Ascending aorta (tissue), 2 donors: Measurements from ENCODE around the gene UBXN4. TPM values are rescaled to one million over a fixed set of nuclear protein-coding genes. Genes with fewer than 3 reads are reported as not detected.

Experiments
- DNase-seq, 2 donors: peaks; one replicate each; pipeline ENCODE4 v3.0.0-alpha.2; 2019; ENCODE audit warnings: low spot score in 2 of 2
- H3K27ac ChIP-seq, 2 donors: fragments of 200-600 bp; sonication (generic); one replicate each; pipeline ENCODE4 v1.5.1; 2016 to 2017; ENCODE audit warnings: mild to moderate bottlenecking in 1 of 2
- H3K27me3 ChIP-seq: fragments of 200-600 bp; sonication (generic); one replicate; pipeline ENCODE4 v1.5.1; 2017
- H3K36me3 ChIP-seq, 2 donors: fragments of 200-600 bp; sonication (generic); one replicate each; pipeline ENCODE4 v1.5.1; 2016
- H3K4me1 ChIP-seq, 2 donors: fragments of 200-600 bp; sonication (generic); one replicate each; pipeline ENCODE4 v1.5.1; 2016 to 2017; ENCODE audit warnings: mild to moderate bottlenecking in 1 of 2
- H3K4me3 ChIP-seq, 2 donors: fragments of 200-600 bp; sonication (generic); one replicate each; pipeline ENCODE4 v1.5.1; 2016 to 2017; ENCODE audit warnings: mild to moderate bottlenecking in 1 of 2
- H3K9me3 ChIP-seq, 2 donors: fragments of 200-600 bp; sonication (generic); one replicate each; pipeline ENCODE4 v1.5.1; 2016
- CTCF ChIP-seq, 3 experiments: fragments of 200-600 bp in 2 of 3; fragments of 450-650 bp in 1 of 3; sonication (generic) in 2 of 3; IDR thresholded peaks; one replicate each; pipeline ENCODE4 v1.5.1; 2016 to 2019; ENCODE audit warnings: antibody characterized with exemption in 3 of 3, mild to moderate bottlenecking in 1 of 3, moderate library complexity in 1 of 3
- intact Hi-C: fragments of 100-400 bp; cut with DNase I; formaldehyde crosslinking; loops from one replicate; pipeline ENCODE4 v1.15.1; 2023
- total RNA-seq: library from RNA; depleted of rRNA; stranded (reverse); fragments of >200 nt; gene quantifications from one replicate; pipeline ENCODE4 v1.1.0, GENCODE V29; 2016

UBXN4 gene
- total RNA-seq, 1 donor from 2014 or later = 14.8 TPM

GRCh38 chr2:135744760-135745314 lies 3.2 kb downstream of the UBXN4 start:
- no peak for TF ChIP-seq CTCF (IDR thresholded peaks at IDR 0.05)
- Histone ChIP-seq H3K27ac (no peak overlapping the region), H3K4me1 (peaks cover 0 to 17% of the 10 kb centered on the region in 2 donors), H3K9me3 (no peaks in the 10 kb centered on the region), H3K27me3 (no peaks in the 10 kb centered on the region), H3K36me3 (peaks cover 15 to 21% of the 10 kb centered on the region in 2 donors), H3K4me3 (no peak overlapping the region)
- intact Hi-C loops = no loop called here
- no peak for DNase-seq

DNA sequence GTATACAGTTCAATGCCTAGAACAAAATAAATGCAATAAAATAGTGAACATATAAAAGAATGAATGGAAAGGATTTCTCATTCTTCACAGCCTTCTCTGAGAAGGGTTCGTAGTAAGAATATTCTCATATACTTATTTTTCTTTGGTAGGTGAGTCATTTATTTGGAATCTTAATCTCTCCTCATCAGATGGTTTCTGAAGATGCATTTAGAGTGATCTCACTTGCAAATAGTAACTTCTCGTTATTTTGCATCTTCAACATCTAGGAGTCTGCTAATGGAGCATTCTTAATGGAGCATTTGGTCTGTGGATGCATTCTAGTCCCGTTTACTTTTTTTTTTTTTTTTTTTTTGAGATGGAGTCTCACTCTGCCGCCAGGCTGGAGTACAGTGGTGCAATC lies 3.9 kb downstream of the UBXN4 start:
- H3K4me1 ChIP-seq = peaks cover 0 to 17% of the 10 kb centered on the region in 2 donors
- intact Hi-C loops = no loop called here
- H3K27me3 ChIP-seq = no peaks in the 10 kb centered on the region
- H3K36me3 ChIP-seq = peaks cover 18 to 28% of the 10 kb centered on the region in 2 donors
- no peak for TF ChIP-seq CTCF (IDR thresholded peaks at IDR 0.05)
- no peak overlapping the region for H3K4me3 ChIP-seq
- no peak for DNase-seq
- H3K27ac ChIP-seq = no peak overlapping the region
- H3K9me3 ChIP-seq = no peaks in the 10 kb centered on the region

GRCh38 chr2:135755573-135755972 lies 13.9 kb downstream of the UBXN4 start:
- DNase-seq = no peak
- Histone ChIP-seq H3K27me3 (no peaks in the 10 kb centered on the region), H3K36me3 (peaks cover 69 to 82% of the 10 kb centered on the region in 2 donors), H3K4me3 (no peak overlapping the region), H3K4me1 (no peaks in the 10 kb centered on the region), H3K9me3 (peaks cover 9 to 15% of the 10 kb centered on the region in 2 donors), H3K27ac (no peak overlapping the region)
- TF ChIP-seq CTCF (IDR thresholded peaks at IDR 0.05) = no peak
- intact Hi-C loops = no loop called here

DNA sequence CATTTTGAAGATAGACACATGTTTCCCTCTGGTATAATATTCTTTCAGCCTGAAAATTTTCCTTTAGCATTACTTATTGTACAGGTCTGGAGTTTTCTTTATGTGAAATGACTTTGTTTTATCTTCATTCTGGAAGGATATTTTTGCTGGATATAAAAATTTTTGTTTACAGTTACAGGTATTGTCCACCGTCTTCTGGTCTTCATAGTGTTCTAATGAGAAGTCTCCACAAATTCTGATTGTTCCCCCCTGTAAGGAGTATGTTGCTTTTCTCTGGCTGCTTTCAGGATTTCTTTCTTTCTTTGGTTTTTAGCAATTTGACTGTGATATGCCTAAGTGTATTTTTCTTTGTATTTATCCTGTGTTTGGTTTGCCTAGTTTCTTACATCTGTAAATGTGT lies 15.0 kb downstream of the UBXN4 start:
- Histone ChIP-seq H3K27ac (no peak overlapping the region), H3K4me3 (no peak overlapping the region), H3K36me3 (peaks cover 73 to 90% of the 10 kb centered on the region in 2 donors), H3K27me3 (no peaks in the 10 kb centered on the region), H3K4me1 (no peaks in the 10 kb centered on the region), H3K9me3 (peaks cover 9 to 15% of the 10 kb centered on the region in 2 donors)
- intact Hi-C loops = no loop called here
- TF ChIP-seq CTCF (IDR thresholded peaks at IDR 0.05) = no peak
- no peak for DNase-seq

DNA sequence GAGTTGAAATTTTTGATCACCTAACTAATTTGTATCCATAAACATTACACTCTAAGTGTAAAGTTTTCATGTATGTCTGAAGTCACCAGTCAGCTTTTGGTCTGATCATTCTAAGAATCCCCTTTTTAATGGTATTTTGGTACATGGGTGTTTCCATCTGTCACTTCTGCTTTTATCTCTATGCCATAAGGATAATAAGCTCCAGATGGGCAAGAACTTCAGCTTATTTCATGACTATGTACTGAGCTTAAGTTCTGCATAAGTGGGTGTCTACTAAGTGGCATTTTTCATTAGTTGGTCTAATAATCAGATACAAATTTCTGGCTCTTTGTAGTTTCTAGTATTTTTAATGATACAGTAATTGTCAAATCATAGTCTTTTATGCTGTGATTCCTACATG lies 20.4 kb downstream of the UBXN4 start:
- no peak for TF ChIP-seq CTCF (IDR thresholded peaks at IDR 0.05)
- H3K4me3 ChIP-seq = no peak overlapping the region
- H3K4me1 ChIP-seq = no peaks in the 10 kb centered on the region
- H3K27ac ChIP-seq = no peak overlapping the region
- intact Hi-C loops = no loop called here
- peaks cover 76 to 92% of the 10 kb centered on the region in 2 donors for H3K36me3 ChIP-seq
- peaks cover 3 to 10% of the 10 kb centered on the region in 2 donors for H3K9me3 ChIP-seq
- no peak for DNase-seq
- H3K27me3 ChIP-seq = no peaks in the 10 kb centered on the region

DNA sequence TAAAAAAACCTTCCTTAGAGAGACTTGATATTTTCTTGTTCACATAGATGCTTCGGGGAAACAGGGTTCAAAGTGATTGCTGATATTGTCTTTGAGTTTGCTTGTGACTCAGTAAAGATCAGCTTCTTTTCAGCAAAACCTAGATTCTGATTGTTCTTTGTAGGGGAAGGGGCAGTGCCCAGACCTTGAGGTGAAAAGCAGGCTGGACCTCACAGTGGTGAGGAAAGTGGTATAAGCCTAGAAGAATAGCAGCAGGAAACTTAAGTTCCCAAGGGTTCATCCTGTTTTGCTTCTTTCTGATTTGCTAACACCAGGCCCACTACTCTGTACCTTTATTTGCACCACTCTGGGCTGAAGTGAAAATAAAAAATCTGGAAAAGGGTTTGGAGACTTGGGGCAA lies 20.9 kb downstream of the UBXN4 start:
- DNase-seq = no peak
- no peaks in the 10 kb centered on the region for H3K4me1 ChIP-seq
- H3K27me3 ChIP-seq = no peaks in the 10 kb centered on the region
- no peak overlapping the region for H3K4me3 ChIP-seq
- peaks cover 0 to 5% of the 10 kb centered on the region in 2 donors for H3K9me3 ChIP-seq
- H3K27ac ChIP-seq = no peak overlapping the region
- intact Hi-C loops = no loop called here
- no peak for TF ChIP-seq CTCF (IDR thresholded peaks at IDR 0.05)
- H3K36me3 ChIP-seq = peaks cover 73 to 92% of the 10 kb centered on the region in 2 donors
